PC-9 (cell line): ENCODE measurements around the gene ASB16. TPM values are rescaled to one million over a fixed set of nuclear protein-coding genes. Genes with fewer than 3 reads are reported as not detected.

Experiments
- BruUV-seq: library from RNA; stranded (reverse); fragments of 400-500 nt; replicated peaks from 2 replicates; lab custom pipeline; 2021; lab: Mats Ljungman, UMichigan
- CTCF ChIA-PET: fragments of 300-600 bp; sonication (Branson Sonifier 250); formaldehyde crosslinking; loops from one replicate; lab custom pipeline; 2022; ENCODE audit warnings: antibody characterized with exemption; lab: Charles Lee
- POLR2A ChIA-PET: fragments of 300-600 bp; sonication (Branson Sonifier 250); formaldehyde crosslinking; loops from one replicate; lab custom pipeline; 2022; ENCODE audit warnings: antibody characterized with exemption; ENCODE audit not compliant: unreplicated experiment; lab: Charles Lee
- DNase-seq, 2 experiments: peaks; one replicate each; pipeline versions ENCODE4 v3.0.0 to v3.0.0-alpha.2; 2015 to 2022; ENCODE audit warnings: mixed read lengths in 1 of 2
- H2AFZ ChIP-seq: fragments of 200-600 bp; sonication (generic); 2 replicates; pipeline ENCODE4 v1.8.1; 2017; ENCODE audit warnings: antibody characterized with exemption
- H3F3A ChIP-seq: fragments of 200-600 bp; sonication (generic); 2 replicates; pipeline ENCODE4 v1.8.1; 2017; ENCODE audit warnings: antibody characterized with exemption, mild to moderate bottlenecking, low read depth; ENCODE audit not compliant: insufficient read depth
- H3K27ac ChIP-seq: fragments of 200-600 bp; sonication (generic); 2 replicates; pipeline ENCODE4 v1.6.1; 2016; ENCODE audit warnings: mixed run types
- H3K27me3 ChIP-seq: fragments of 200-600 bp; sonication (generic); 2 replicates; pipeline ENCODE4 v1.6.1; 2016; ENCODE audit warnings: low read depth, mixed run types; ENCODE audit not compliant: insufficient read depth
- H3K36me3 ChIP-seq: fragments of 200-600 bp; sonication (generic); 2 replicates; pipeline ENCODE4 v1.6.1; 2016; ENCODE audit warnings: low read depth, mixed run types
- H3K4me1 ChIP-seq: fragments of 200-600 bp; sonication (generic); replicated peaks from 2 replicates; pipeline ENCODE4 v1.6.1; 2016; ENCODE audit warnings: mixed run types; ENCODE audit not compliant: insufficient read depth
- H3K4me2 ChIP-seq: fragments of 200-600 bp; sonication (generic); 2 replicates; pipeline ENCODE4 v1.6.1; 2017; ENCODE audit warnings: mixed run types
- H3K4me3 ChIP-seq: fragments of 200-600 bp; sonication (generic); 2 replicates; pipeline ENCODE4 v1.6.1; 2016; ENCODE audit warnings: mixed run types
- H3K79me2 ChIP-seq: fragments of 200-600 bp; sonication (generic); 2 replicates; pipeline ENCODE4 v1.6.1; 2017; ENCODE audit warnings: low read depth, mixed run types
- H3K9me2 ChIP-seq: fragments of 200-600 bp; sonication (generic); 2 replicates; pipeline ENCODE4 v1.8.1; 2017; ENCODE audit warnings: mild to moderate bottlenecking; ENCODE audit not compliant: insufficient read depth
- H3K9me3 ChIP-seq: fragments of 200-600 bp; sonication (generic); 2 replicates; pipeline ENCODE4 v1.8.1; 2016; ENCODE audit warnings: low read depth; ENCODE audit not compliant: insufficient read depth
- H4K20me1 ChIP-seq: fragments of 200-600 bp; sonication (generic); 2 replicates; pipeline ENCODE4 v1.8.1; 2017; ENCODE audit not compliant: insufficient read depth
- EZH2 ChIP-seq: fragments of 200-600 bp; sonication (generic); IDR thresholded peaks from 2 replicates; pipeline ENCODE4 v1.8.0; 2017; ENCODE audit warnings: antibody characterized with exemption, low read depth
- intact Hi-C: fragments of 100-400 bp; cut with micrococcal nuclease; formaldehyde crosslinking; loops from one replicate; pipeline ENCODE4 v1.10.0; 2022; ENCODE audit not compliant: unreplicated experiment
- total RNA-seq: library from RNA; stranded (reverse); gene quantifications from 2 replicates; pipeline ENCODE4 v1.2.3, GENCODE V29; 2021
- TF ChIP-seq, protein P1 (sequence below): fragments of 200-600 bp; sonication (generic); conservative IDR thresholded peaks from 2 replicates; pipeline ENCODE4 v1.6.1; 2017; ENCODE audit warnings: mixed run types, antibody characterized with exemption, mild to moderate bottlenecking, moderate library complexity

Gene ASB16
- total RNA-seq, 1 experiment from 2014 or later, result not detected

DNA sequence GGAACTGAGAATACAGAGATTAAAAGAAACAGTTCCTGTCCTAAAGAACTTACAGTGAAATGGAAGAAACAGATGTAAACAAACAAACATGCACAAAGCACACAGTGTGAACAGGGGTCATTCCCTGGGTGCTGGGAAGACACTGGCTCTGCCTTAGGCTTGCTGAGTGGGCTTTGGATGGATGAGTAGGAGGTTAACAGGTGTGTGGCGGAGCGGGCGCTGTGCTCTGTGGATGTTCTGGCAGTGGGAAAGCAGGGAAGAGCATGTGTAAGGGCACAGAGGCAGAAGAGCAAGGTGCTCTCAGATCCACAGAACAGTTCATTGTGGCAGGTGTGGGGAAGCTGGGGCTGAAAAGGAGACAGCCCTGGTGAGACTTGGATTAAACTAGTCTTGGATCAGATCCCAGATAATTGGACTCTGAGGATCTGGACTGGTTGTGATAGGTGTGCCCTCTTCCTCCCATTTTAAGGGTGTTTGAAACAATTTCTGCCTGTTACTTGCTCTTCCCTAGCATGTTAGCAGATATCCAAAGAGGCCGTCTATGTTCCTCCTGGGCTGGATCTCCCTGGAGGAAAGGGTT, 20.7 kb upstream of the ASB16 start:
- intact Hi-C loops, result no loop called here
- TF ChIP-seq EZH2, result no peak
- TF ChIP-seq, protein P1, sequence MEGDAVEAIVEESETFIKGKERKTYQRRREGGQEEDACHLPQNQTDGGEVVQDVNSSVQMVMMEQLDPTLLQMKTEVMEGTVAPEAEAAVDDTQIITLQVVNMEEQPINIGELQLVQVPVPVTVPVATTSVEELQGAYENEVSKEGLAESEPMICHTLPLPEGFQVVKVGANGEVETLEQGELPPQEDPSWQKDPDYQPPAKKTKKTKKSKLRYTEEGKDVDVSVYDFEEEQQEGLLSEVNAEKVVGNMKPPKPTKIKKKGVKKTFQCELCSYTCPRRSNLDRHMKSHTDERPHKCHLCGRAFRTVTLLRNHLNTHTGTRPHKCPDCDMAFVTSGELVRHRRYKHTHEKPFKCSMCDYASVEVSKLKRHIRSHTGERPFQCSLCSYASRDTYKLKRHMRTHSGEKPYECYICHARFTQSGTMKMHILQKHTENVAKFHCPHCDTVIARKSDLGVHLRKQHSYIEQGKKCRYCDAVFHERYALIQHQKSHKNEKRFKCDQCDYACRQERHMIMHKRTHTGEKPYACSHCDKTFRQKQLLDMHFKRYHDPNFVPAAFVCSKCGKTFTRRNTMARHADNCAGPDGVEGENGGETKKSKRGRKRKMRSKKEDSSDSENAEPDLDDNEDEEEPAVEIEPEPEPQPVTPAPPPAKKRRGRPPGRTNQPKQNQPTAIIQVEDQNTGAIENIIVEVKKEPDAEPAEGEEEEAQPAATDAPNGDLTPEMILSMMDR, result no peak
- ChIA-PET POLR2A (interaction anchor here (0.6 kb wide), 1 partner anchor 83 kb away, joined by 6 read pairs; the partner anchor contains the start of gene LSM12), CTCF (no interaction called here)
- Histone ChIP-seq H3K4me1 (no peaks in the 10 kb centered on the region), H2AFZ (no peak overlapping the region), H3F3A (no peaks in the 10 kb centered on the region; the same call in 1 of the 2 replicates), H3K79me2 (peaks cover 11% of the 10 kb centered on the region; the same call in 1 of the 2 replicates), H3K9me3 (no peaks in the 10 kb centered on the region), H3K4me2 (no peak overlapping the region), H3K36me3 (no peaks in the 10 kb centered on the region; the same call in 1 of the 2 replicates), H3K27ac (no peak overlapping the region), H3K4me3 (no peak overlapping the region), H3K27me3 (no peaks in the 10 kb centered on the region), H4K20me1 (no peaks in the 10 kb centered on the region; the same call in 1 of the 2 replicates), H3K9me2 (no peaks in the 10 kb centered on the region)
- DNase-seq, result no peak
- BruUV-seq, result no TSS peak

DNA sequence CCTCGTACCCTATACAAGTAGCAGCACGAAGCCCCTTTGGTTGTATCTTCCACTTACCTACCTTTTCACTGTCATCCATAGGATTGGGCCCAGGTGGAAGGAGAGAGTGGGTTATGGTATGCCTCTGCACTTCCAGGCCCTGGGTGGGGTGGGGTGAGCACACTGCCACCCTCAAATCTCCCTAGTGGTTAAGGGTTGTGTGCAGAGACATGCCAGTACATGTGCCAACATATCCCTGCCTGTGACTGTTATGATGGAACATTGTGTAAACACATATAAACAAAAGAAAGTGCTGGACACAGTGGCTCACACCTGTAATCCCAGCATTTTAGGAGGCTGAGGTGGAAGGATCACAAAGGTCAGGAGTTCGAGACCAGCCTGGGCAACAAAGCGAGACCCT, 17.6 kb upstream of the ASB16 start:
- no peak overlapping the region for H3K4me3 ChIP-seq
- no peaks in the 10 kb centered on the region for H3K4me1 ChIP-seq
- H3K9me3 ChIP-seq, result no peaks in the 10 kb centered on the region
- H3K9me2 ChIP-seq, result no peaks in the 10 kb centered on the region
- H2AFZ ChIP-seq, result no peak overlapping the region
- intact Hi-C loops, result no loop called here
- no peak overlapping the region for H3K27ac ChIP-seq
- no TSS peak for BruUV-seq
- H3K79me2 ChIP-seq, result peaks cover 11% of the 10 kb centered on the region; the same call in 1 of the 2 replicates
- CTCF ChIA-PET, result no interaction called here
- H3K4me2 ChIP-seq, result no peak overlapping the region
- no peaks in the 10 kb centered on the region; the same call in 1 of the 2 replicates for H4K20me1 ChIP-seq
- no peak for TF ChIP-seq EZH2
- TF ChIP-seq, protein P1, result no peak
- no peaks in the 10 kb centered on the region for H3K36me3 ChIP-seq
- no peaks in the 10 kb centered on the region for H3K27me3 ChIP-seq
- POLR2A ChIA-PET, result no interaction called here
- no peaks in the 10 kb centered on the region; the same call in 1 of the 2 replicates for H3F3A ChIP-seq
- no peak for DNase-seq

DNA sequence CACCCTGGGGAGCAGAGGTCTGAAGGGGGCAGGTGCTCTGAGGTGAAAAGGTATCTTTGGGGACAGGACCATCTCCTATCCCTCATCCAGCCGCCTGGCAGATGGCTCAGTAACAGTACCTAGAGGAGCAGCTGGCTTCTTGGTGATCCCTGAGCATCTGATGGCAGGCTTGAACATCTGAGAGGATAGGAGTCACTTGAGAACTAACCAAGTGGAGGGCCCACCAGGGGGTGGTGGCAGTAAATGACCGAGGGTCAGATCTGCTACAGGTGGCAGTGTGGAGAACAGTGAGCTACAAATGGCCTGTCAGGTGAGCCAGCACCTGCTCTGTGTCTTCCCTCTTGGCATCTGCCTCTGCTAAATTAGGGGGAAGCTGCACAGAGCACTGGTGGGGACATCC, 15.0 kb upstream of the ASB16 start:
- Histone ChIP-seq H3K9me2 (no peaks in the 10 kb centered on the region), H3K27me3 (no peaks in the 10 kb centered on the region), H3F3A (no peaks in the 10 kb centered on the region), H2AFZ (no peak overlapping the region), H3K36me3 (no peaks in the 10 kb centered on the region; the same call in 1 of the 2 replicates), H3K4me2 (no peak overlapping the region), H3K9me3 (no peaks in the 10 kb centered on the region), H4K20me1 (no peaks in the 10 kb centered on the region), H3K27ac (no peak overlapping the region), H3K4me3 (no peak overlapping the region), H3K79me2 (0 out of 2 replicates have a peak, but pooled peaks cover 5% of the 10 kb centered on the region), H3K4me1 (no peaks in the 10 kb centered on the region)
- BruUV-seq, result no TSS peak
- POLR2A ChIA-PET, result no interaction called here
- no peak for DNase-seq
- no peak for TF ChIP-seq EZH2
- TF ChIP-seq, protein P1, result no peak
- CTCF ChIA-PET, result no interaction called here
- intact Hi-C loops, result no loop called here
